ENCODE results near the gene ADAM23. TPM values are rescaled to one million over a fixed set of nuclear protein-coding genes. Genes with fewer than 3 reads are reported as not detected.

The ADAM23 gene
- total and polyA plus RNA-seq, 9 donors = 4.1 to 16.8 (median 11.5) TPM

- WGBS (ENCODE audit: insufficient coverage) = no CpG with 5 or more reads among the region's 3 CpGs
- no peak for DNase-seq
- H3K4me3 ChIP-seq (ENCODE audit: low read length) = no peak overlapping the region
- H3K9me3 ChIP-seq (replicated peaks; ENCODE audit: control insufficient read depth, low read depth, low read length) = no peaks in the 10 kb centered on the region
- H3K27me3 ChIP-seq (ENCODE audit: control insufficient read depth, insufficient read depth, low read length) = no peaks in the 10 kb centered on the region
- H3K36me3 ChIP-seq (ENCODE audit: control insufficient read depth, insufficient read depth, low read length) = no peaks in the 10 kb centered on the region
- H3K4me1 ChIP-seq (ENCODE audit: control insufficient read depth, insufficient read depth, low read length) = no peaks in the 10 kb centered on the region
- no peak overlapping the region for H3K27ac ChIP-seq (ENCODE audit: low read length)
Measured at GRCh38 chr2:206420721-206421120, 22.6 kb upstream of the ADAM23 start.

DNA sequence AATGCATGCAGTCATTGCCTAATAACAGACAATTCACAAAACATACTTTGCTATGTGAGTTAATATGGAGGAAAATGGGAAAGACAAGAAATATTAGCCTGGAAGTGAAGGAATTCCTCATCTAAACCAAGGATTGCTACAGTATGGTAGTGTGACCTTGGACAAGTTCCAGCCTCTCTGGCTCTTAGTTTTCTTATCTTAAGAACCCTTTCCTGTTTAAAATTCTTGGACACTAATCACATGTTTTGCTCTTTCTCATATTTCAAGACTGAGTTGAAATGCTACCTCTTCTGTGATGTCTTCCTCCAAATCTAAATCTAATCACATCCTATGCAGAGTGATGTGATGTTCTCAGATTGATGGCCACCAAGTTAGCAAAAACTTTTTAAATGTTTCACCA lies 20.8 kb upstream of the ADAM23 start:
- no peaks in the 10 kb centered on the region for H3K27me3 ChIP-seq (ENCODE audit: control insufficient read depth, insufficient read depth, low read length)
- no peaks in the 10 kb centered on the region for H3K9me3 ChIP-seq (replicated peaks; ENCODE audit: control insufficient read depth, low read depth, low read length)
- H3K27ac ChIP-seq (ENCODE audit: low read length) = no peak overlapping the region
- DNase-seq = no peak
- H3K4me3 ChIP-seq (ENCODE audit: low read length) = no peak overlapping the region
- H3K4me1 ChIP-seq (ENCODE audit: control insufficient read depth, insufficient read depth, low read length) = no peaks in the 10 kb centered on the region
- H3K36me3 ChIP-seq (ENCODE audit: control insufficient read depth, insufficient read depth, low read length) = no peaks in the 10 kb centered on the region

- no peak overlapping the region for H3K4me3 ChIP-seq (ENCODE audit: low read length)
- DNase-seq = no peak
- H3K27ac ChIP-seq (ENCODE audit: low read length) = no peak overlapping the region
- no peaks in the 10 kb centered on the region for H3K36me3 ChIP-seq (ENCODE audit: control insufficient read depth, insufficient read depth, low read length)
- no peaks in the 10 kb centered on the region for H3K9me3 ChIP-seq (replicated peaks; ENCODE audit: control insufficient read depth, low read depth, low read length)
- WGBS (ENCODE audit: insufficient coverage) = no CpG with 5 or more reads among the region's 2 CpGs
- no peaks in the 10 kb centered on the region for H3K4me1 ChIP-seq (ENCODE audit: control insufficient read depth, insufficient read depth, low read length)
- no peaks in the 10 kb centered on the region for H3K27me3 ChIP-seq (ENCODE audit: control insufficient read depth, insufficient read depth, low read length)
Measured at GRCh38 chr2:206423147-206423546, 20.2 kb upstream of the ADAM23 start.

DNA sequence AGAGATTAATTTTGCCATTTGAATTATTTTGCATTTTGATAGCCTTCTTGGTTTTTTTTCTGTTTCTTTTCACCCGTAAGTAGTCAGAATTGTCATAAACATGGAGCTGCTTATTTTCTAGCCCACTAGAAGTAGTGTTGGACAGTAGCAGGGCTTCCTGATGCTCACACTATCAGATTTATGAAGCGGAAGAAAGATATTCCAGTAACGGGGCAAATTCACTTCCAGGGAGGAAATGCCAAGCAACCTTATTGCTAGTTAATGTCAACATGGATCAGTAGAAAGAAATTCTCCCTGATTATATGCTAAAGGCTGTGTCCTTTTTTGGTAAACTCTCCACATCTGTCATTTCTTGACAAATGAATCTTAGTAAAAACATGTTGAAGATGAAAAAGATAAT lies 19.2 kb upstream of the ADAM23 start:
- no peak for DNase-seq
- Histone ChIP-seq H3K4me1 (ENCODE audit: control insufficient read depth, insufficient read depth, low read length) (no peaks in the 10 kb centered on the region), H3K9me3 (replicated peaks; ENCODE audit: control insufficient read depth, low read depth, low read length) (no peaks in the 10 kb centered on the region), H3K27me3 (ENCODE audit: control insufficient read depth, insufficient read depth, low read length) (no peaks in the 10 kb centered on the region), H3K4me3 (ENCODE audit: low read length) (no peak overlapping the region), H3K27ac (ENCODE audit: low read length) (no peak overlapping the region), H3K36me3 (ENCODE audit: control insufficient read depth, insufficient read depth, low read length) (no peaks in the 10 kb centered on the region)
- no CpG with 5 or more reads among the region's 3 CpGs for WGBS (ENCODE audit: insufficient coverage)

GRCh38 chr2:206428783-206429182 lies 14.5 kb upstream of the ADAM23 start:
- Histone ChIP-seq H3K4me3 (ENCODE audit: low read length) (no peak overlapping the region), H3K27me3 (ENCODE audit: control insufficient read depth, insufficient read depth, low read length) (no peaks in the 10 kb centered on the region), H3K9me3 (replicated peaks; ENCODE audit: control insufficient read depth, low read depth, low read length) (no peaks in the 10 kb centered on the region), H3K27ac (ENCODE audit: low read length) (no peak overlapping the region), H3K4me1 (ENCODE audit: control insufficient read depth, insufficient read depth, low read length) (no peaks in the 10 kb centered on the region), H3K36me3 (ENCODE audit: control insufficient read depth, insufficient read depth, low read length) (no peaks in the 10 kb centered on the region)
- 85% methylated on average over 2 of the region's 3 CpGs for WGBS (ENCODE audit: insufficient coverage)
- no peak for DNase-seq

DNA sequence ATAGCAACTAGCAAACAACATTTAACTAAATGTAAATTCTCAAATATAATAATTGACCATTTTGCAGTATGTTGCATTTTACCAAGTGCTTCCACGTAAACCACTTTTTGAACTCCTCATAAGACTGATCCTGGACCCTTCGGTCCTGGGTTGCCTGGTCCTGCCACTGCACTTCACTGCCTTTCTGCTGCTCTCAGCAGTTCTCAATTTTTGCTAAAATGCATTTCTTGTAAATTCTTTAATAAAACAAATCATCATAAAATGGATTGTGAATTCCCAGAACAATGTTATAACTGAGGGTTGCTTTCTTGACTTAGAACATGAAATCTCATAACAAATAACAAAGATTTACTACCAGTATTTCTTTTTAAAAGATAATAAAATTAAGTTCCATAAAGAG lies 12.9 kb upstream of the ADAM23 start:
- Histone ChIP-seq H3K27ac (ENCODE audit: low read length) (no peak overlapping the region), H3K4me1 (ENCODE audit: control insufficient read depth, insufficient read depth, low read length) (no peaks in the 10 kb centered on the region), H3K36me3 (ENCODE audit: control insufficient read depth, insufficient read depth, low read length) (no peaks in the 10 kb centered on the region), H3K9me3 (replicated peaks; ENCODE audit: control insufficient read depth, low read depth, low read length) (no peaks in the 10 kb centered on the region), H3K27me3 (ENCODE audit: control insufficient read depth, insufficient read depth, low read length) (no peaks in the 10 kb centered on the region), H3K4me3 (ENCODE audit: low read length) (no peak overlapping the region)
- no peak for DNase-seq
- WGBS (ENCODE audit: insufficient coverage) = 100% methylated on average over 1 of the region's 2 CpGs

DNA sequence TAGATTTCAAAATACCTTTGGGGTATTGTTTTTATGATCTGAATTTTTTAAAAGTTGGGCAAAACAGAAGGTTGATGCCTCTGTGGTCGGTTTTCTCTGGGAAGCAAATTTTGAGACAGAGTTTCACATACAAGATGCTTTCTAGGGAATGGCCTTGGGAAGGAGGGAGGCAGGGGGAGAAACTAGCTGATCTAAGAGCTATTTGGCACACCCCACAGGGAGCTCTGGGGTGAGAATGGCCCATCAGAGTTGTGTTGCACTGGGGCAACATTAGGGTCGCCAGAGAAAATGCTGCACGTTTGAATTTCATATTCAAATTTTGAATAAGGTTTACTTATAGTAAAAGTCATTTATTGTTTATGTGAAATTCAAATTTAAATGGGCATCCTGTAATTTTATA lies 11.9 kb upstream of the ADAM23 start:
- H3K27ac ChIP-seq (ENCODE audit: low read length) = no peak overlapping the region
- DNase-seq = no peak
- H3K4me1 ChIP-seq (ENCODE audit: control insufficient read depth, insufficient read depth, low read length) = no peaks in the 10 kb centered on the region
- H3K4me3 ChIP-seq (ENCODE audit: low read length) = no peak overlapping the region
- no peaks in the 10 kb centered on the region for H3K36me3 ChIP-seq (ENCODE audit: control insufficient read depth, insufficient read depth, low read length)
- H3K9me3 ChIP-seq (replicated peaks; ENCODE audit: control insufficient read depth, low read depth, low read length) = no peaks in the 10 kb centered on the region
- no peaks in the 10 kb centered on the region for H3K27me3 ChIP-seq (ENCODE audit: control insufficient read depth, insufficient read depth, low read length)
- WGBS (ENCODE audit: insufficient coverage) = 57% methylated on average over 1 of the region's 3 CpGs

- Histone ChIP-seq H3K4me1 (ENCODE audit: control insufficient read depth, insufficient read depth, low read length) (no peaks in the 10 kb centered on the region), H3K4me3 (ENCODE audit: low read length) (no peak overlapping the region), H3K9me3 (replicated peaks; ENCODE audit: control insufficient read depth, low read depth, low read length) (no peaks in the 10 kb centered on the region), H3K27ac (ENCODE audit: low read length) (no peak overlapping the region), H3K27me3 (ENCODE audit: control insufficient read depth, insufficient read depth, low read length) (no peaks in the 10 kb centered on the region), H3K36me3 (ENCODE audit: control insufficient read depth, insufficient read depth, low read length) (no peaks in the 10 kb centered on the region)
- no peak for DNase-seq
- WGBS (ENCODE audit: insufficient coverage) = 40% methylated on average over 1 of the region's 6 CpGs
Measured at GRCh38 chr2:206432193-206433082, 10.9 kb upstream of the ADAM23 start.

GRCh38 chr2:206433190-206433589 lies 10.1 kb upstream of the ADAM23 start:
- DNase-seq = no peak
- Histone ChIP-seq H3K27me3 (ENCODE audit: control insufficient read depth, insufficient read depth, low read length) (no peaks in the 10 kb centered on the region), H3K36me3 (ENCODE audit: control insufficient read depth, insufficient read depth, low read length) (no peaks in the 10 kb centered on the region), H3K4me3 (ENCODE audit: low read length) (no peak overlapping the region), H3K4me1 (ENCODE audit: control insufficient read depth, insufficient read depth, low read length) (no peaks in the 10 kb centered on the region), H3K9me3 (replicated peaks; ENCODE audit: control insufficient read depth, low read depth, low read length) (no peaks in the 10 kb centered on the region), H3K27ac (ENCODE audit: low read length) (no peak overlapping the region)

- Histone ChIP-seq H3K36me3 (ENCODE audit: control insufficient read depth, insufficient read depth, low read length) (no peaks in the 10 kb centered on the region), H3K4me3 (ENCODE audit: low read length) (no peak overlapping the region), H3K4me1 (ENCODE audit: control insufficient read depth, insufficient read depth, low read length) (no peaks in the 10 kb centered on the region), H3K27ac (ENCODE audit: low read length) (no peak overlapping the region), H3K27me3 (ENCODE audit: control insufficient read depth, insufficient read depth, low read length) (no peaks in the 10 kb centered on the region), H3K9me3 (replicated peaks; ENCODE audit: control insufficient read depth, low read depth, low read length) (no peaks in the 10 kb centered on the region)
- no peak for DNase-seq
Measured at GRCh38 chr2:206433686-206434085, 9.6 kb upstream of the ADAM23 start.

GRCh38 chr2:206435742-206436141 lies 7.6 kb upstream of the ADAM23 start:
- DNase-seq = peak; percentile 82
- no CpG with 5 or more reads among the region's 3 CpGs for WGBS (ENCODE audit: insufficient coverage)

More at GRCh38 chr2:206435742-206436141, 7.6 kb upstream of the ADAM23 start:
- Histone ChIP-seq H3K9me3 (replicated peaks; ENCODE audit: control insufficient read depth, low read depth, low read length) (no peaks in the 10 kb centered on the region), H3K4me3 (ENCODE audit: low read length) (no peak overlapping the region), H3K36me3 (ENCODE audit: control insufficient read depth, insufficient read depth, low read length) (no peaks in the 10 kb centered on the region), H3K4me1 (ENCODE audit: control insufficient read depth, insufficient read depth, low read length) (no peaks in the 10 kb centered on the region), H3K27me3 (ENCODE audit: control insufficient read depth, insufficient read depth, low read length) (no peaks in the 10 kb centered on the region), H3K27ac (ENCODE audit: low read length) (no peak overlapping the region)

All from muscle of leg (tissue), 11 donors.